Stomach (tissue), 4 donors: ENCODE measurements around the gene ADD2.

Source experiments
- EP300 ChIP-seq: sonication (generic); formaldehyde crosslinking; IDR thresholded peaks from one replicate; pipeline ENCODE4 v1.6.1; 2017; ENCODE audit warnings: antibody characterized with exemption
- POLR2A ChIP-seq, 4 donors: fragments of 450-650 bp; IDR thresholded peaks; one replicate each; pipeline ENCODE4 v1.6.1; 2016; ENCODE audit warnings: antibody characterized with exemption in 4 of 4, control low read depth in 2 of 4, mild to moderate bottlenecking in 1 of 4, moderate library complexity in 1 of 4
- POLR2AphosphoS5 ChIP-seq, 3 donors: sonication (generic); formaldehyde crosslinking; IDR thresholded peaks; one replicate each; pipeline ENCODE4 v1.6.1; 2016; ENCODE audit warnings: antibody characterized with exemption in 3 of 3
- TF ChIP-seq, protein P1 (sequence below), 7 experiments: fragments of 450-650 bp in 4 of 7; fragments of 200-600 bp in 3 of 7; sonication (generic) in 3 of 7; IDR thresholded peaks; one replicate each; pipeline ENCODE4 v1.5.1; 2016 to 2019; ENCODE audit warnings: antibody characterized with exemption in 7 of 7, control low read depth in 2 of 7, mild to moderate bottlenecking in 1 of 7

DNA sequence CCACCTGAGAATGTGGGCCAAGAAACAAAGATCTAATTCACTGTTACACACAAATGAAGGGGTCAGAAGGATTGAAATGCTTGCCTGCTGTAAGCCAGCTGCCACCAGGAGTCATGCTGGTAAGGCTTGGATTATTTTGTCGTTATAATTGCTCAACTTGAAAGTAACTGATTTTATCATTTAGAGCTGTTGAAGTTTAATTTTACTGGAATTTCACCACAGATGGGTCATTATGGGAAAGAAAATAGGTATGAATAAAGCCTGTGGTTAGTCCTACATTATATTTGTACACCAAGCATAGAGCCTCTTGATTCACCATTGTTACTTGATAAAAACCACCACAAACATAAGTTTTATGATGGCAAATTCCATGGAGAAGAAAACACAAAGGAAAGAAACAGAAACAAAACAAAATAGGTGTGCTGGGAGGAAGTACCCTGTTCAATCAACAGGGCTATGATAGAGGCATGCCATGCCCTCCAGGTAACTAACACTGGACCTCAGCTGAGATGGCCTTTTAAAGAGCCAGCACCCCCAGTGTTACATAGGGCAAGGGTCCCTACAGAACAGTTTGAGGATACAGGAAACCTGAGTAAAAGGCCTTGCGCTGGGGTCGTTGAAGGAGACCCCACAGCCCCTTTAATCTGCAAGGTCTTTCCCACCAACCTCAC, 49.4 kb upstream of the ADD2 start:
- TF ChIP-seq EP300: no peak
- no peak for TF ChIP-seq POLR2A (IDR thresholded peaks at IDR 0.05)
- TF ChIP-seq, protein P1, sequence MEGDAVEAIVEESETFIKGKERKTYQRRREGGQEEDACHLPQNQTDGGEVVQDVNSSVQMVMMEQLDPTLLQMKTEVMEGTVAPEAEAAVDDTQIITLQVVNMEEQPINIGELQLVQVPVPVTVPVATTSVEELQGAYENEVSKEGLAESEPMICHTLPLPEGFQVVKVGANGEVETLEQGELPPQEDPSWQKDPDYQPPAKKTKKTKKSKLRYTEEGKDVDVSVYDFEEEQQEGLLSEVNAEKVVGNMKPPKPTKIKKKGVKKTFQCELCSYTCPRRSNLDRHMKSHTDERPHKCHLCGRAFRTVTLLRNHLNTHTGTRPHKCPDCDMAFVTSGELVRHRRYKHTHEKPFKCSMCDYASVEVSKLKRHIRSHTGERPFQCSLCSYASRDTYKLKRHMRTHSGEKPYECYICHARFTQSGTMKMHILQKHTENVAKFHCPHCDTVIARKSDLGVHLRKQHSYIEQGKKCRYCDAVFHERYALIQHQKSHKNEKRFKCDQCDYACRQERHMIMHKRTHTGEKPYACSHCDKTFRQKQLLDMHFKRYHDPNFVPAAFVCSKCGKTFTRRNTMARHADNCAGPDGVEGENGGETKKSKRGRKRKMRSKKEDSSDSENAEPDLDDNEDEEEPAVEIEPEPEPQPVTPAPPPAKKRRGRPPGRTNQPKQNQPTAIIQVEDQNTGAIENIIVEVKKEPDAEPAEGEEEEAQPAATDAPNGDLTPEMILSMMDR (IDR thresholded peaks at IDR 0.05): no peak
- no peak for TF ChIP-seq POLR2AphosphoS5 (IDR thresholded peaks at IDR 0.05)
